Activated CD4-positive, alpha-beta memory T cell treated with anti-CD3 and anti-CD28 coated beads for 36 hours (primary cell): ENCODE measurements around the gene SART1. TPM values are rescaled to one million over a fixed set of nuclear protein-coding genes. Genes with fewer than 3 reads are reported as not detected.

ENCODE experiments used
- CTCF ChIA-PET: fragments of 350-600 bp; sonication (Branson Sonifier 250); formaldehyde crosslinking; loops from one replicate; lab custom pipeline; 2021; ENCODE audit warnings: antibody characterized with exemption, inconsistent platforms; lab: Charles Lee
- POLR2A ChIA-PET: fragments of 350-600 bp; sonication (Branson Sonifier 250); formaldehyde crosslinking; loops from one replicate; lab custom pipeline; 2021; ENCODE audit warnings: antibody characterized with exemption; lab: Charles Lee
- DNase-seq: peaks from one replicate; pipeline ENCODE4 v3.0.0-alpha.2; 2020
- H3K27ac Mint-ChIP-seq: one replicate; pipeline ENCODE4 v1.8.0; 2021; ENCODE audit warnings: mixed read lengths
- H3K27me3 Mint-ChIP-seq: one replicate; pipeline ENCODE4 v1.8.0; 2021; ENCODE audit warnings: mixed read lengths
- H3K36me3 Mint-ChIP-seq: one replicate; pipeline ENCODE4 v1.8.0; 2021; ENCODE audit warnings: mixed read lengths
- H3K4me1 Mint-ChIP-seq: one replicate; pipeline ENCODE4 v1.8.0; 2021; ENCODE audit warnings: low read depth, mixed read lengths
- H3K4me3 Mint-ChIP-seq: one replicate; pipeline ENCODE4 v1.8.0; 2021; ENCODE audit warnings: mild to moderate bottlenecking, mixed read lengths
- H3K9me3 Mint-ChIP-seq: one replicate; pipeline ENCODE4 v1.8.0; 2021; ENCODE audit warnings: mixed read lengths
- intact Hi-C: fragments of 100-400 bp; cut with micrococcal nuclease; formaldehyde crosslinking; loops from one replicate; pipeline ENCODE4 v1.15.1; 2023
- total RNA-seq, 2 experiments: library from RNA; stranded (reverse); gene quantifications; one replicate each; pipeline ENCODE4 v1.2.3, GENCODE V29; 2021

The SART1 gene
- total RNA-seq, 2 experiments from 2014 or later = 59.1 to 60.5 TPM

DNA sequence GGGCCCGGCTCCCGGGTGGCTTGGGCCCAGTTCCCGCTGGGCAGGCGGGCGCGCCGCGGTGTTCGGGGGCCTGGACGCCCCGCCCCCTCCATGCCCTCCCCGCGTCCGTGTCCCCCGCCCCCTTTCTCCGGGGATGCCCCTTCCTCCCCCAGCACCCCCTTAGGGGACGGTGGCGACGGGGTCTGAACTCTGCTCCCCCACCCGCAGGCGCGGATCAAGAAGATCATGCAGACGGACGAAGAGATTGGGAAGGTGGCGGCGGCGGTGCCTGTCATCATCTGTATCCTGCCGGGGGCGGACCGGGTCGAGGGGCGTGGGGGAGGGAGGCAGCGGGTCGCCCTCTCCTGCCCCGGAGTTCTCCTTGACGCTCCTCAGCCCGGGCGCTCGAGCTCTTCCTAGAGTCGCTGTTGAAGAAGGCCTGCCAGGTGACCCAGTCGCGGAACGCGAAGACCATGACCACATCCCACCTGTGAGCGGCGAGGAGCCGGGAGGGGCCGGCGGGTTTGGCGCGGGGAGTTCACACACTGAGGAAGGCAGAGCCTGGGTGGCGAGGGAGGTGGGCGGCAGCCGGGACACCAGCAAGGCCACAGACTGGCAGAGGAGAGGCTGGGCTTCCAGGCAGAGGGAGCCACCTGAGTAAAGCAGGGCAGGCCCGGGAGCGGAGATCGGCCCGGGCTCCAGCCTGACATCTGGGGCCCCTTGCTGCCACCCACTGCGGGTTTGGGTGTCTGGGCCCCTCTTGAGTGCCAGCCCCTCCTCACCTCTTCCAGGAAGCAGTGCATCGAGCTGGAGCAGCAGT is 41.8 kb upstream of the SART1 start:
- ChIA-PET POLR2A (interaction anchor here (1.0 to 1.4 kb wide), 2 partner anchors 18 to 20 kb away, joined by 3 to 6 read pairs; partner anchors contain the start of gene FOSL1), CTCF (interaction anchor here (1.4 kb wide), 1 partner anchor 35 kb away, joined by 5 read pairs; no protein-coding TSS in a partner anchor)
- DNase-seq = peak; percentile 73

DNA sequence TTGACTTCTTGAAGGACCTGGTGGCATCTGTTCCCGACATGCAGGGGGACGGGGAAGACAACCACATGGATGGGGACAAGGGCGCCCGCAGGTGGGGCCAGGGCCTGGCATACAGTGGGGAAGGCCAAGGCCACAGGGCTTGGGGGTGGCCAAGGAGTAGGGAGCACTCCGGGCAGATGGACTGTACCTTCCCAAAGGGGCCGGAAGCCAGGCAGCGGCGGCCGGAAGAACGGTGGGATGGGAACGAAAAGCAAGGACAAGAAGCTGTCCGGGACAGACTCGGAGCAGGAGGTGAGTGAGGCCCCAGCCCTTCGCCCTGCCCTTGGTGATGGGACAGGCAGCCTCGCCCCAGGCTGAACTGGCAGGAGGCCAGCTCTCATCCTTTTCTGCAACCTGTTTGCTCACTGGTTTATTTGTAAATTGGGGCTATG is 41.1 kb upstream of the SART1 start:
- Mint-ChIP-seq H3K27ac (peak overlapping the region; percentile 84), H3K36me3 (peaks cover 16% of the 10 kb centered on the region), H3K4me3 (peak overlapping the region; percentile 90), H3K9me3 (no peaks in the 10 kb centered on the region), H3K4me1 (peaks cover 27% of the 10 kb centered on the region), H3K27me3 (no peaks in the 10 kb centered on the region)
- no peak for DNase-seq
- ChIA-PET POLR2A (interaction anchor here (1.4 kb wide), 1 partner anchor 20 kb away, joined by 6 read pairs; the partner anchor contains the start of gene FOSL1), CTCF (interaction anchor here (1.4 kb wide), 1 partner anchor 36 kb away, joined by 5 read pairs; no protein-coding TSS in a partner anchor)
- intact Hi-C loops = no loop called here

More for the DNA sequence above, 41.8 kb upstream of the SART1 start:
- no peaks in the 10 kb centered on the region for H3K27me3 Mint-ChIP-seq
- peaks cover 16% of the 10 kb centered on the region for H3K36me3 Mint-ChIP-seq
- no peaks in the 10 kb centered on the region for H3K9me3 Mint-ChIP-seq
- H3K4me3 Mint-ChIP-seq = peak overlapping the region; percentile 90
- intact Hi-C loops = loop anchor here (1.0 to 5.0 kb wide), 7 partner anchors 9 to 207 kb away; partner anchors contain the start of genes CCDC85B, CFL1, FOSL1 and KAT5
- H3K4me1 Mint-ChIP-seq = peaks cover 33% of the 10 kb centered on the region
- peak overlapping the region; percentile 84 for H3K27ac Mint-ChIP-seq

DNA sequence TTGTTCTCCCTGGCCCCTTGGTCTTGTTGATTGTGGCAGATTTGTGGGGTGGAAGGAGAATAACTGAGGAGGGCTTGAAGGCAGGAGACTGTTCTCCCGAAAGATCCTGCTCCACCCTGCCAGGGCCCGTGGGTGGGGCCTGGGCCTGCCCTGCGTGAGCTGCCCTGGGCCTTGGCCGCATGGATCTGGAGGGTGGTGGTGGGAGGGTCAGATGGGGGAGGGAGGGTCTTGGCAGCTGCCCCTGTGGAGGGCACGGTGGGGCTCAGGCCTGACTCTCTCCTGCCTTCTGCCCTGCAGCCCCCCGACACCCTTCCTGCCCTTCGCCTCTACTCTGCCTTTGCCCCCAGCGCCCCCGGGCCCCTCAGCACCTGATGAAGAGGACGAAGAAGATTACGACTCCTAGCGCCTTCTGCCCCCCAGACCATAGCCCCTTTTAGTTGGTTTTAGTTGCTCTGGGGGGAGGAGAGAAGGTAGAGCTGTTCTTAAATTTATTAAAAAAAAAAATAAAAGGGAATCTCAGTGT is 40.4 kb upstream of the SART1 start:
- ChIA-PET CTCF (interaction anchor here (1.4 kb wide), 1 partner anchor 37 kb away, joined by 5 read pairs; no protein-coding TSS in a partner anchor), POLR2A (interaction anchor here (1.5 kb wide), 1 partner anchor 32 kb away, joined by 4 read pairs; no protein-coding TSS in a partner anchor)
- no peaks in the 10 kb centered on the region for H3K9me3 Mint-ChIP-seq
- peaks cover 16% of the 10 kb centered on the region for H3K36me3 Mint-ChIP-seq
- no peak for DNase-seq
- peaks cover 27% of the 10 kb centered on the region for H3K4me1 Mint-ChIP-seq
- H3K27me3 Mint-ChIP-seq = no peaks in the 10 kb centered on the region
- peak overlapping the region; percentile 90 for H3K4me3 Mint-ChIP-seq
- intact Hi-C loops = no loop called here
- no peak overlapping the region for H3K27ac Mint-ChIP-seq

DNA sequence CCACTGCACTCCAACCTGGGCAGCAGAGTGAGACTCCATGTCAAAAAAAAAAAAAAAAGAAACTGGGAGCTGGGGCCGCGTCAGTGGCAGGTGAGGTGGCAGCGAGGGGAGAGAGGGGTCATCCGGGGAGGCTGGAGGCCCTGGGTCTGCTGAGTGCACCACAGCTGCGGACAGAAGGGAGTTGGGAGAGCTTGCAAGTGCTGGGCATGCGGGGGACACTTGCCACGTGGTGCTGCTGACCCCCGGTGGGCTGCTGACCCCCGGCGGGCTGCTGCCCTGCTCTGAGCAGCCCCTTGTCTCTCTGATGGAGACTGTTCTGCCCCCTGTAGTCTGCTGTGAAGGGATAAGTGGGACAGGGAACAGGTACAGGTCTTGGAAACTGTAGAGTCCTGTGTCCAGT is 39.7 kb upstream of the SART1 start:
- H3K4me3 Mint-ChIP-seq = no peak overlapping the region
- no peaks in the 10 kb centered on the region for H3K27me3 Mint-ChIP-seq
- no peak overlapping the region for H3K27ac Mint-ChIP-seq
- ChIA-PET CTCF (interaction anchor here (1.0 kb wide), 1 partner anchor 67 kb away, joined by 3 read pairs; no protein-coding TSS in a partner anchor), POLR2A (interaction anchor here (1.5 kb wide), 1 partner anchor 32 kb away, joined by 4 read pairs; no protein-coding TSS in a partner anchor)
- peaks cover 15% of the 10 kb centered on the region for H3K36me3 Mint-ChIP-seq
- intact Hi-C loops = no loop called here
- DNase-seq = no peak
- H3K4me1 Mint-ChIP-seq = peaks cover 22% of the 10 kb centered on the region
- H3K9me3 Mint-ChIP-seq = no peaks in the 10 kb centered on the region

DNA sequence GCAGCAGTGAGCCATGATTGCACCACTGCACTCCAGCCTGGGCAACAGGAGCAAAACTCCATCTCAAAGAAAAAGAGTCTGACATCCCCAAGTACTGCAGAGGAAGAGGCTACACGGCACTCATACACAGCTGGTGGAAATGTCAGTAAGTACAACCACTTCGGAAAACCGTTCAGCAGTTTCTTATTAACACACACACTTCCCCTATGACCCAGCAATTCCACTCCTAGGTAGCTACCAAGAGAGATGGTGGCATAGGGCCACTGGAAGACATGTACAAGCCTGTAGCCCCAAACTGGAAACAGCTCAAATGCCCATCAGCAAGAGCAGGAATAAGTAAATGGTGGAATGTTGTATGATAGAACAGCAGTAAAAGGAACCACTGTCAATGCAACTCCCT is 39.0 kb upstream of the SART1 start:
- peaks cover 12% of the 10 kb centered on the region for H3K36me3 Mint-ChIP-seq
- H3K9me3 Mint-ChIP-seq = no peaks in the 10 kb centered on the region
- peak overlapping the region; percentile 57 for H3K27ac Mint-ChIP-seq
- peaks cover 23% of the 10 kb centered on the region for H3K4me1 Mint-ChIP-seq
- intact Hi-C loops = no loop called here
- H3K4me3 Mint-ChIP-seq = no peak overlapping the region
- POLR2A ChIA-PET = interaction anchor here (1.2 to 1.5 kb wide), 2 partner anchors 33 to 39 kb away, joined by 3 to 4 read pairs; partner anchors contain the start of gene SART1
- no peaks in the 10 kb centered on the region for H3K27me3 Mint-ChIP-seq
- CTCF ChIA-PET = interaction anchor here (1.0 to 1.7 kb wide), 4 partner anchors 34 to 142 kb away, joined by 3 to 5 read pairs (median 4); partner anchors contain the start of genes AP5B1 and FIBP
- DNase-seq = no peak

DNA sequence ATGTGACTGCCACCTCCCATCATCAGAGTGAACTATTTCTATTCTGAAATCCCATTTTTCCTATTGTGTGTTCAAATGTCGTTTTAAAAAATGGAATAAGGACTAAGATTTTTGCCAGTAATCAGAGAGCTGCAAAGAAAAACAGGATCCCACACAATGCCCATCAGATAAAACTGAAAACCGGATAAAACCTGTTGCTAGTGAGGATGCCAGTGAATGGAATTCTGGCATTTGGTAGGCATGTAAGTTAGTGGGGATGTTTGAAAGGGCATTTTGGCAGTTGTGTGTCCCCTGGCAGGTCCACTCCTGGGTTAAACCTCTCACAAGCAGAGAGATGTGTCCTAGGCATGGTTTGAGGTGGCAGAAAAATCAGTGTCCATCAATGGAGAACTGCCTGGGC is 36.1 kb upstream of the SART1 start:
- intact Hi-C loops = no loop called here
- ChIA-PET CTCF (interaction anchor here (1.1 kb wide), 1 partner anchor 37 kb away, joined by 3 read pairs; no protein-coding TSS in a partner anchor), POLR2A (interaction anchor here (1.5 kb wide), 1 partner anchor 12 kb away, joined by 4 read pairs; no protein-coding TSS in a partner anchor)
- H3K4me3 Mint-ChIP-seq = no peak overlapping the region
- peak overlapping the region; percentile 47 for H3K27ac Mint-ChIP-seq
- peaks cover 33% of the 10 kb centered on the region for H3K4me1 Mint-ChIP-seq
- peaks cover 11% of the 10 kb centered on the region for H3K36me3 Mint-ChIP-seq
- no peaks in the 10 kb centered on the region for H3K27me3 Mint-ChIP-seq
- H3K9me3 Mint-ChIP-seq = no peaks in the 10 kb centered on the region
- DNase-seq = no peak

DNA sequence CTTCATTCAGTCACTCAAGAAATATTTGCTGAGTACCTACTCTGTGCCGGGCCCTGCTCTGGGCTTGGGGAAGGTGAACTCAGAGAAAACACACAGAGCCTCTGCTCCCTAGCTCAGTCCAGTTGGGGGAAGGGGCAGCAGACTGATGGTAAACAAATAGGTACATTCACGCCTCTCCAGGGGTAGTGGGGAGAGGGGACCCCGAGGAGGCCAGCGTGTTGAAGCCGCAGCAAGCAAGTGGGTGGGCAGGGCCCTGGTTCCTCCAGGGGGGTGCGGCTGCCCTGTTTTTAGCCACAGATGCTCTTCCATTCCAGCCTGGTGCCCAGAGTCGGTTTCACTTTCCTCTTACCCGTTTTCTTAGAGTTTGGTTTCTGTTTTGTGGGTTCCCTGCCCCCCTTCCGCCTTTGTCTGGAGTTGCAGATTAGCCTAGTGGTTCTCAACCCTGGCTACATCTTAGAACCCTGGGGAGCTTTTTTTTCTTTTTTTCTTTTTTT is 33.6 kb upstream of the SART1 start:
- H3K9me3 Mint-ChIP-seq = no peaks in the 10 kb centered on the region
- intact Hi-C loops = loop anchor here (1.0 to 2.0 kb wide), 4 partner anchors 9 to 39 kb away; partner anchors contain the start of genes C11orf68, DRAP1 and FIBP
- POLR2A ChIA-PET = interaction anchor here (0.7 to 1.5 kb wide), 3 partner anchors 28 to 423 kb away, joined by 3 to 4 read pairs (median 3); no protein-coding TSS in a partner anchor
- H3K27ac Mint-ChIP-seq = peak overlapping the region; percentile 96
- H3K4me3 Mint-ChIP-seq = peak overlapping the region; percentile 67
- peaks cover 2% of the 10 kb centered on the region for H3K36me3 Mint-ChIP-seq
- CTCF ChIA-PET = interaction anchor here (1.1 to 1.8 kb wide), 2 partner anchors 43 to 148 kb away, joined by 3 to 12 read pairs; no protein-coding TSS in a partner anchor
- peaks cover 26% of the 10 kb centered on the region for H3K4me1 Mint-ChIP-seq
- H3K27me3 Mint-ChIP-seq = no peaks in the 10 kb centered on the region
- DNase-seq = peak; percentile 89

DNA sequence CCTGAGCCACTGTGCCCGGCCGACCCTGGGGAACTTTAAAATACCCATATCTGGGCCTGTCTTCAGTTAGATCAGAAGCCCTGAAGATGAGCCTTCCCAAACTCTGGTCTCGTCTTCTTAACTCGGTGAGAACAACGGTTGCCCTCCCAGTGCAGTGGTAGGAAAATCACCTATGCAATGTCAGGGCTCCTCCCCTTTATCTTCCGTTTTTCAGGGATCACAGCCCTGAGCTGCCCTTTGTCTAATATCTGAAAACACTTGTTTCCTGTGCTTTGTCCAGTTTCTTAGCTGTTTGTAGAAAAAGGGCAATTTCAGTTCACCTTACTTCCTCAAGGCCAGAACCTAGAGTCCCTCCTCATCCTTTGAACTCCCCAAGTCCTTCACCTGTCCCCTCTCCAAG is 32.9 kb upstream of the SART1 start:
- DNase-seq = no peak
- Mint-ChIP-seq H3K36me3 (peaks cover 2% of the 10 kb centered on the region), H3K9me3 (no peaks in the 10 kb centered on the region), H3K27ac (peak overlapping the region; percentile 96), H3K4me1 (peaks cover 26% of the 10 kb centered on the region), H3K4me3 (peak overlapping the region; percentile 67), H3K27me3 (no peaks in the 10 kb centered on the region)
- intact Hi-C loops = loop anchor here (1.0 to 2.0 kb wide), 4 partner anchors 9 to 40 kb away; partner anchors contain the start of genes C11orf68, DRAP1 and FIBP
- CTCF ChIA-PET = interaction anchor here (1.1 to 1.8 kb wide), 2 partner anchors 44 to 148 kb away, joined by 3 to 12 read pairs; no protein-coding TSS in a partner anchor
- POLR2A ChIA-PET = interaction anchor here (0.7 to 1.5 kb wide), 3 partner anchors 27 to 423 kb away, joined by 3 to 4 read pairs (median 3); no protein-coding TSS in a partner anchor

DNA sequence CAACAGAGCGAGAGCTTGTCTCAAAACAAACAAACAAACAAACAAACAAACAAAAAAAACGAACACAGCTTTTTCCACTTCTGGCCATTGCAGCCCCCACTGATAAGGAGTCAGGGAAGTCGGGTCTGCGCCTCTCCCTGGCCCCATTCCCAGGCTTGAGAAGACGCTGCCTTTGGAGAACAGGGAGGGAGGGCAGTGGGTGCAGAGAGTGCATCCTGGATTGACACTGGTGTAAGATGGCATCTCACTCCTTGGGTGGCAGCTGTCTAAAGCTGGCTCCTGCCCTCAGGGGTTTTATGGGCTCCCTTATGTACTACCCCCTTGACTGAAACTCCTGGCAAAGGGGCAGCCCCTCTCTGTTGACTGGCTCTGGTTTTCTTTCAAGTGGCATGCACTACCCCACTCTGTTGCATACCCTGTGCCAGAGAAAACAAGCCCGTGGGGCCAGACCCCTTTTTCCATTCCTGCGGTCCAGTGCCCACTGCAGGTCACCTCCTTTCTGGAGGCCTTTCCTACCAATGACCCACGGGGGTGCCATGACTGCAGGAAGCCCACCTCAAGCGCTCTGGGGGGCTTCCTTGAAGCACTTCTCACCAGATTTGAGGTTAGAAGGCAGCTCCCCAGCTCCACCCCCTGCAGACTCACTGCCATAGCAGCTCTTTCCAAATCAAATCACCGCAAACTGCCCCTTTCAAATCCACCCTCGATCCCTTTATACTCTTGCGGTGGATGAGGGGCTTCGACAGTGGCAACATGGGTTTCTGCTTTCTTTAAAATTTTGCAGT is 29.6 kb upstream of the SART1 start:
- intact Hi-C loops = no loop called here
- POLR2A ChIA-PET = no interaction called here

DNA sequence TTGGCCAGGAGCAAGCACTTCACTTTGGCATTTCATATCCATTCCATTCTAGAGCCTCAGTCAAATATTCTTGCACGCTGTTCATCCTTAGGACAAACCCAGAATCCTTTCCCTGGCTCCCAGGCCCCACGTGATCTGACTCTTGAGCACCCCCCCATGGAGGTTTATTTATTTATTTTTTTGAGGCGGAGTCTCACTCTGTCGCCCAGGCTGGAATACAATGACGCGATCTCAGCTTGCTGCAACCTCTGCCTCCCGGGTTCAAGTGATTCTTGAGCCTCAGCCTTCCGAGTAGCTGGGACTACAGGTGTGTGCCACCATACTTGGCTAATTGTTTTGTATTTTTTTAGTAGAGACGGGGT is 29.0 kb upstream of the SART1 start:
- H3K9me3 Mint-ChIP-seq = no peaks in the 10 kb centered on the region
- H3K4me3 Mint-ChIP-seq = no peak overlapping the region
- CTCF ChIA-PET = interaction anchor here (1.0 to 2.7 kb wide), 3 partner anchors 8 to 90 kb away, joined by 3 to 14 read pairs (median 4); no protein-coding TSS in a partner anchor
- no peak for DNase-seq
- H3K27ac Mint-ChIP-seq = no peak overlapping the region
- H3K27me3 Mint-ChIP-seq = no peaks in the 10 kb centered on the region
- no peaks in the 10 kb centered on the region for H3K36me3 Mint-ChIP-seq
- intact Hi-C loops = no loop called here
- POLR2A ChIA-PET = no interaction called here
- peaks cover 19% of the 10 kb centered on the region for H3K4me1 Mint-ChIP-seq

More for the DNA sequence above, 29.6 kb upstream of the SART1 start:
- H3K27me3 Mint-ChIP-seq = no peaks in the 10 kb centered on the region
- peaks cover 24% of the 10 kb centered on the region for H3K4me1 Mint-ChIP-seq
- no peak overlapping the region for H3K27ac Mint-ChIP-seq
- peaks cover 2% of the 10 kb centered on the region for H3K36me3 Mint-ChIP-seq
- no peaks in the 10 kb centered on the region for H3K9me3 Mint-ChIP-seq
- no peak overlapping the region for H3K4me3 Mint-ChIP-seq
- no peak for DNase-seq
- CTCF ChIA-PET = interaction anchor here (1.0 to 2.7 kb wide), 4 partner anchors 9 to 90 kb away, joined by 3 to 14 read pairs (median 4); no protein-coding TSS in a partner anchor
